K562 (cell line): ENCODE data around the gene LRRC47. TPM values are rescaled to one million over a fixed set of nuclear protein-coding genes. Genes with fewer than 3 reads are reported as not detected.

Source experiments
- ATAC-seq: fragments of 200-7000 bp; cut with Tn5 transposase; 3 replicates; pipeline ENCODE4 v1.9.1; 2020; ENCODE audit warnings: moderate library complexity
- BruUV-seq: library from RNA; stranded (reverse); fragments of 400-500 nt; replicated peaks from 2 replicates; lab custom pipeline; 2021; lab: Mats Ljungman, UMichigan
- CTCF ChIA-PET: fragments of 300-600 bp; formaldehyde crosslinking; extraction: SDS; loops from one replicate; lab custom pipeline; 2021; ENCODE audit warnings: low intra/inter-chr PET ratio; lab: Yijun Ruan, JAX
- POLR2A ChIA-PET: fragments of 300-600, 350-650 bp; sonication (Branson Sonifier 250); formaldehyde crosslinking; extraction: SDS; loops from one replicate; lab custom pipeline; 2021; ENCODE audit warnings: antibody characterized with exemption, inconsistent platforms; lab: Yijun Ruan, JAX
- DNase-seq, 4 experiments: peaks; one replicate each; pipeline versions ENCODE4 v3.0.0 to v3.0.0-alpha.2; 2011 to 2018; ENCODE audit warnings: low spot score in 3 of 4, mixed read lengths in 3 of 4; ENCODE audit errors: extremely low read depth in 1 of 4
- FAIRE-seq: peaks from 2 replicates; lab custom pipeline; 2011; peaks lifted over from hg19 to GRCh38; lab: Jason Lieb, UNC
- H2AFZ ChIP-seq: 2 replicates; pipeline ENCODE4 v1.6.0; 2011; ENCODE audit warnings: low read depth, low read length, control low read depth, inconsistent platforms
- H3K27ac ChIP-seq: fragments of 200-600 bp; 3 replicates; pipeline ENCODE4 v1.8.0; 2011; ENCODE audit warnings: low read depth, mild to moderate bottlenecking, control low read depth, inconsistent platforms, low read length, moderate library complexity, mixed read lengths; ENCODE audit errors: extremely low read depth
- H3K27me3 ChIP-seq, 2 experiments: fragments of 300-600 bp in 1 of 2; 2 replicates in 1 of 2; 3 replicates in 1 of 2; pipeline versions ENCODE4 v1.6.0 to v1.8.0; 2011; ENCODE audit warnings: inconsistent platforms in 2 of 2, low read length in 2 of 2, mild to moderate bottlenecking in 1 of 2, mixed read lengths in 1 of 2, moderate library complexity in 1 of 2; ENCODE audit not compliant: control insufficient read depth in 2 of 2, insufficient read depth in 2 of 2
- H3K36me3 ChIP-seq: fragments of 300-600 bp; 3 replicates; pipeline ENCODE4 v1.8.0; 2011; ENCODE audit warnings: mild to moderate bottlenecking, low read length, inconsistent platforms; ENCODE audit not compliant: control insufficient read depth, insufficient read depth
- H3K4me1 ChIP-seq, 2 experiments: fragments of 200-600 bp in 1 of 2; replicated peaks in 1 of 2; 2 replicates in 1 of 2; 3 replicates in 1 of 2; pipeline versions ENCODE4 v1.5.1 to v1.8.0; 2011; ENCODE audit warnings: inconsistent platforms in 2 of 2, low read length in 2 of 2, mild to moderate bottlenecking in 1 of 2, mixed read lengths in 1 of 2, moderate library complexity in 1 of 2; ENCODE audit not compliant: control insufficient read depth in 2 of 2, insufficient read depth in 2 of 2
- H3K4me2 ChIP-seq: 2 replicates; pipeline ENCODE4 v1.6.1; 2011; ENCODE audit warnings: low read length, control low read depth, inconsistent platforms, mixed read lengths; ENCODE audit not compliant: insufficient read depth
- H3K4me3 ChIP-seq: fragments of 200-600 bp; sonication (generic), shearing (Covaris generic); 2 replicates; pipeline ENCODE4 v1.5.1; 2016; ENCODE audit warnings: control low read depth, inconsistent platforms
- H3K79me2 ChIP-seq: fragments of 200-600 bp; 3 replicates; pipeline ENCODE4 v1.8.0; 2011; ENCODE audit warnings: low read length, inconsistent platforms; ENCODE audit not compliant: control insufficient read depth, insufficient read depth
- H3K9ac ChIP-seq, 2 experiments: 2 replicates each; pipeline versions ENCODE4 v1.6.0 to v1.6.1; 2011; ENCODE audit warnings: low read depth in 2 of 2, low read length in 2 of 2, control low read depth in 1 of 2, inconsistent platforms in 1 of 2, mild to moderate bottlenecking in 1 of 2, mixed read lengths in 1 of 2; ENCODE audit not compliant: insufficient read depth in 1 of 2
- H3K9me1 ChIP-seq: one replicate; pipeline ENCODE4 v1.6.0; 2011; ENCODE audit warnings: inconsistent platforms, mild to moderate bottlenecking, low read length, moderate library complexity; ENCODE audit not compliant: control insufficient read depth, insufficient read depth
- H3K9me3 ChIP-seq: replicated peaks from 2 replicates; pipeline ENCODE4 v1.5.1; 2011; ENCODE audit warnings: low read depth, low read length, inconsistent platforms; ENCODE audit not compliant: control insufficient read depth, insufficient read depth
- H4K20me1 ChIP-seq: replicated peaks from 2 replicates; pipeline ENCODE4 v1.6.1; 2011; ENCODE audit warnings: low read length, inconsistent platforms, mixed read lengths; ENCODE audit not compliant: control insufficient read depth, insufficient read depth
- ESRRA ChIP-seq: fragments of 450-650 bp; IDR thresholded peaks from 2 replicates; pipeline ENCODE4 v1.6.1; 2014; ENCODE audit warnings: low read depth, mild to moderate bottlenecking, moderate library complexity, borderline replicate concordance
- MAFK ChIP-seq: IDR thresholded peaks from 2 replicates; pipeline ENCODE4 v1.6.1; 2011; ENCODE audit warnings: low read length, improper control_type of control experiment
- PHF8 ChIP-seq: fragments of 200-600 bp; sonication (generic); IDR thresholded peaks from 2 replicates; pipeline ENCODE4 v1.6.1; 2012; ENCODE audit warnings: mixed run types, mild to moderate bottlenecking, inconsistent platforms, low read length, moderate library complexity, borderline replicate concordance
- POLR2G ChIP-seq: fragments of 200-400 bp; formaldehyde crosslinking; IDR thresholded peaks from 2 replicates; pipeline ENCODE4 v1.6.1; 2017; ENCODE audit warnings: low read depth, mild to moderate bottlenecking, antibody characterized with exemption, low read length, moderate library complexity
- WGBS: fragments of 100-300 bp; shearing (Covaris generic); methylation state at CpG from one replicate; pipeline ENCODE4 v1.1.6; 2016; ENCODE audit warnings: low coverage, mixed read lengths; ENCODE audit not compliant: insufficient coverage; ENCODE audit errors: missing lambda C conversion rate; 5-methylcytosine and 5-hydroxymethylcytosine counted together
- in situ Hi-C: fragments of 300-500 bp; cut with MboI; formaldehyde crosslinking; loops from 4 replicates; pipeline ENCODE4 v1.15.0; 2018; ENCODE audit warnings: inconsistent platforms, mixed read lengths
- intact Hi-C: fragments of 100-400 bp; cut with micrococcal nuclease; formaldehyde crosslinking; loops from 2 replicates; pipeline ENCODE4 v1.14.2; 2022
- polyA plus RNA-seq, 8 experiments: library from polyadenylated mRNA; depleted of rRNA in 4 of 8; stranded (reverse) in 5 of 8; unstranded in 3 of 8; fragments of >200 nt; fragmentation: Nextera tagmentation in 2 of 8; fragmentation: Illumina TruSeq in 1 of 8; extraction: Ambion mirVana in 2 of 8; extraction: Trizol in 1 of 8; gene quantifications; 2 replicates each; pipeline versions ENCODE4 v1.2.1 to v1.2.3, GENCODE V29; 2011 to 2014; ENCODE audit warnings: inconsistent platforms in 1 of 8, missing spikeins in 1 of 8
- small RNA-seq: library from RNA; depleted of rRNA; stranded (forward); fragments of <200 nt; gene quantifications from one replicate; pipeline ENCODE3, GENCODE V24; 2014
- total RNA-seq, 7 experiments: library from RNA; depleted of rRNA in 6 of 7; stranded (reverse); fragments of >200 nt in 6 of 7; fragmentation: Illumina TruSeq in 2 of 7; extraction: Trizol in 2 of 7; gene quantifications; 2 replicates each; pipeline versions ENCODE4 v1.2.1 to v1.2.3, GENCODE V29; 2011 to 2021; ENCODE audit warnings: low replicate concordance in 1 of 7

LRRC47 gene
- total and polyA plus RNA-seq, 9 of the 15 experiments (the other 6 are each of a cell fraction or from before 2014, with no cell fraction given), result 4.6 to 68.0 (median 35.9) TPM

- in situ Hi-C loops (no loop called here), intact Hi-C loops (no loop called here)
- Histone ChIP-seq H3K9me3 (no peaks in the 10 kb centered on the region), H3K27ac (no peak overlapping the region), H3K4me1 (peaks cover 0 to 60% of the 10 kb centered on the region in 2 experiments; a peak in 2 of 5 replicates), H3K36me3 (no peaks in the 10 kb centered on the region; the same call in 2 of the 3 replicates), H3K4me3 (no peak overlapping the region), H3K79me2 (no peaks in the 10 kb centered on the region), H4K20me1 (0 out of 2 replicates have a peak, but pooled peaks cover 4% of the 10 kb centered on the region), H3K27me3 (peaks cover 13 to 35% of the 10 kb centered on the region in 2 experiments; a peak in 4 of 5 replicates), H3K9me1 (peaks cover 3% of the 10 kb centered on the region), H2AFZ (no peak overlapping the region), H3K9ac (peak overlapping the region in 1 of 2 experiments; percentile 27; a peak in 1 of 4 replicates), H3K4me2 (no peak overlapping the region)
- POLR2A ChIA-PET, result interaction anchor here (0.7 to 1.1 kb wide), 3 partner anchors 12 to 170 kb away, joined by 3 read pairs; partner anchors contain the start of gene C1orf174
- 18% methylated on average over 31 of the region's 32 CpGs for WGBS
- BruUV-seq, result no TSS peak
- no peak for TF ChIP-seq ESRRA
- TF ChIP-seq MAFK, result no peak
- peak; percentile 30; the same call in 1 of the 2 replicates for TF ChIP-seq POLR2G
- no peak for TF ChIP-seq PHF8
- ATAC-seq, result no peak
- CTCF ChIA-PET, result no interaction called here
- FAIRE-seq, result no peak
- DNase-seq, result no peak
Measured at GRCh38 chr1:3729594-3730542, 66.4 kb downstream of the LRRC47 start.

Small RNA genes within 50 kb of the gene (small RNA-seq; reads per million reads assigned to genes)
- gene RF02197 (not detected), gene RN7SL574P (not detected)

Other genes starting within 250 kb of the LRRC47 start
Only the 7 nearest of the 9 such genes appear.
- gene WRAP73, start 146.4 kb downstream of the LRRC47 start, total RNA-seq (2014; rRNA removed), result 30.1 and 39.3 TPM in 2 replicates
- gene WRAP73, start 146.4 kb downstream of the LRRC47 start, total RNA-seq (2014; rRNA removed; fragmentation: Illumina TruSeq; extraction: Trizol), result 11.0 and 14.7 TPM in 2 replicates
- gene WRAP73, start 146.4 kb downstream of the LRRC47 start, total RNA-seq (2015; rRNA removed; fragmentation: Illumina TruSeq; extraction: Trizol), result 21.3 and 22.1 TPM in 2 replicates
- 30.9 and 34.7 TPM in 2 replicates for gene WRAP73, start 146.4 kb downstream of the LRRC47 start, total RNA-seq (2021)
- gene WRAP73, start 146.4 kb downstream of the LRRC47 start, polyA plus RNA-seq (2011; rRNA removed), result 47.1 and 54.8 TPM in 2 replicates
- 32.5 and 40.4 TPM in 2 replicates for gene WRAP73, start 146.4 kb downstream of the LRRC47 start, polyA plus RNA-seq (2014; fragmentation: Illumina TruSeq; extraction: Trizol)
- 1 to 10 TPM; 4.3 to 4.7 TPM for gene WRAP73, start 146.4 kb downstream of the LRRC47 start, polyA plus RNA-seq (2014; fragmentation: Nextera tagmentation; extraction: Ambion mirVana)
- 51.8 and 55.9 TPM in 2 replicates for gene WRAP73, start 146.4 kb downstream of the LRRC47 start, polyA plus RNA-seq (2014; rRNA removed)
- 0.49 and 0.50 TPM in 2 replicates for gene TP73, start 144.0 kb downstream of the LRRC47 start, total RNA-seq (2014; rRNA removed)
- 0.07 and 0.10 TPM in 2 replicates for gene TP73, start 144.0 kb downstream of the LRRC47 start, total RNA-seq (2014; rRNA removed; fragmentation: Illumina TruSeq; extraction: Trizol)
- gene TP73, start 144.0 kb downstream of the LRRC47 start, total RNA-seq (2015; rRNA removed; fragmentation: Illumina TruSeq; extraction: Trizol), result 0.40 and 0.41 TPM in 2 replicates
- 1.3 and 1.6 TPM in 2 replicates for gene TP73, start 144.0 kb downstream of the LRRC47 start, total RNA-seq (2021)
- 0.72 and 1.1 TPM in 2 replicates for gene TP73, start 144.0 kb downstream of the LRRC47 start, polyA plus RNA-seq (2011; rRNA removed)
- 0.12 and 0.73 TPM in 2 replicates for gene TP73, start 144.0 kb downstream of the LRRC47 start, polyA plus RNA-seq (2014; fragmentation: Illumina TruSeq; extraction: Trizol)
- gene TP73, start 144.0 kb downstream of the LRRC47 start, polyA plus RNA-seq (2014; fragmentation: Nextera tagmentation; extraction: Ambion mirVana), result not detected
- 0.38 and 1.1 TPM in 2 replicates for gene TP73, start 144.0 kb downstream of the LRRC47 start, polyA plus RNA-seq (2014; rRNA removed)
- not detected in 2 replicates for gene CCDC27, start 44.0 kb downstream of the LRRC47 start, total RNA-seq (2014; rRNA removed)
- 0.04 TPM in 1 of 2 replicates, not detected in the other for gene CCDC27, start 44.0 kb downstream of the LRRC47 start, total RNA-seq (2014; rRNA removed; fragmentation: Illumina TruSeq; extraction: Trizol)
- gene CCDC27, start 44.0 kb downstream of the LRRC47 start, total RNA-seq (2015; rRNA removed; fragmentation: Illumina TruSeq; extraction: Trizol), result not detected in 2 replicates
- gene CCDC27, start 44.0 kb downstream of the LRRC47 start, total RNA-seq (2021), result not detected in 2 replicates
- not detected in 2 replicates for gene CCDC27, start 44.0 kb downstream of the LRRC47 start, polyA plus RNA-seq (2011; rRNA removed)
- not detected in 2 replicates for gene CCDC27, start 44.0 kb downstream of the LRRC47 start, polyA plus RNA-seq (2014; fragmentation: Illumina TruSeq; extraction: Trizol)
- under 1 TPM in 1 of 2 experiments, not detected in 1; 0.01 TPM for gene CCDC27, start 44.0 kb downstream of the LRRC47 start, polyA plus RNA-seq (2014; fragmentation: Nextera tagmentation; extraction: Ambion mirVana)
- gene CCDC27, start 44.0 kb downstream of the LRRC47 start, polyA plus RNA-seq (2014; rRNA removed), result not detected in 2 replicates
- gene SMIM1, start 23.7 kb downstream of the LRRC47 start, total RNA-seq (2014; rRNA removed), result 85.6 and 123 TPM in 2 replicates
- 1.8 and 2.3 TPM in 2 replicates for gene SMIM1, start 23.7 kb downstream of the LRRC47 start, total RNA-seq (2014; rRNA removed; fragmentation: Illumina TruSeq; extraction: Trizol)
- 31.5 and 44.3 TPM in 2 replicates for gene SMIM1, start 23.7 kb downstream of the LRRC47 start, total RNA-seq (2015; rRNA removed; fragmentation: Illumina TruSeq; extraction: Trizol)
- gene SMIM1, start 23.7 kb downstream of the LRRC47 start, total RNA-seq (2021), result 125 and 150 TPM in 2 replicates
- 9.2 and 18.1 TPM in 2 replicates for gene SMIM1, start 23.7 kb downstream of the LRRC47 start, polyA plus RNA-seq (2011; rRNA removed)
- gene SMIM1, start 23.7 kb downstream of the LRRC47 start, polyA plus RNA-seq (2014; fragmentation: Illumina TruSeq; extraction: Trizol), result 5.0 and 24.5 TPM in 2 replicates
- gene SMIM1, start 23.7 kb downstream of the LRRC47 start, polyA plus RNA-seq (2014; fragmentation: Nextera tagmentation; extraction: Ambion mirVana), result 10 to 100 TPM; 11.1 to 24.3 TPM
- gene SMIM1, start 23.7 kb downstream of the LRRC47 start, polyA plus RNA-seq (2014; rRNA removed), result 60.6 and 93.3 TPM in 2 replicates
- 42.7 and 54.9 TPM in 2 replicates for gene CEP104, start 60.7 kb upstream of the LRRC47 start, total RNA-seq (2014; rRNA removed)
- gene CEP104, start 60.7 kb upstream of the LRRC47 start, total RNA-seq (2014; rRNA removed; fragmentation: Illumina TruSeq; extraction: Trizol), result 22.3 and 31.9 TPM in 2 replicates
- 23.7 and 25.0 TPM in 2 replicates for gene CEP104, start 60.7 kb upstream of the LRRC47 start, total RNA-seq (2015; rRNA removed; fragmentation: Illumina TruSeq; extraction: Trizol)
- gene CEP104, start 60.7 kb upstream of the LRRC47 start, total RNA-seq (2021), result 63.4 and 77.7 TPM in 2 replicates
- gene CEP104, start 60.7 kb upstream of the LRRC47 start, polyA plus RNA-seq (2011; rRNA removed), result 42.6 and 45.1 TPM in 2 replicates
- 44.1 and 53.6 TPM in 2 replicates for gene CEP104, start 60.7 kb upstream of the LRRC47 start, polyA plus RNA-seq (2014; fragmentation: Illumina TruSeq; extraction: Trizol)
- 10 to 100 TPM; 11.2 to 13.4 TPM for gene CEP104, start 60.7 kb upstream of the LRRC47 start, polyA plus RNA-seq (2014; fragmentation: Nextera tagmentation; extraction: Ambion mirVana)
- gene CEP104, start 60.7 kb upstream of the LRRC47 start, polyA plus RNA-seq (2014; rRNA removed), result 30.4 and 43.1 TPM in 2 replicates
- 10.0 and 15.1 TPM in 2 replicates for gene DFFB, start 61.0 kb upstream of the LRRC47 start, total RNA-seq (2014; rRNA removed)
- gene DFFB, start 61.0 kb upstream of the LRRC47 start, total RNA-seq (2014; rRNA removed; fragmentation: Illumina TruSeq; extraction: Trizol), result 8.3 and 11.2 TPM in 2 replicates
- 11.4 and 11.5 TPM in 2 replicates for gene DFFB, start 61.0 kb upstream of the LRRC47 start, total RNA-seq (2015; rRNA removed; fragmentation: Illumina TruSeq; extraction: Trizol)
- gene DFFB, start 61.0 kb upstream of the LRRC47 start, total RNA-seq (2021), result 12.7 and 15.0 TPM in 2 replicates
- gene DFFB, start 61.0 kb upstream of the LRRC47 start, polyA plus RNA-seq (2011; rRNA removed), result 13.5 and 14.3 TPM in 2 replicates
- 10.9 and 12.7 TPM in 2 replicates for gene DFFB, start 61.0 kb upstream of the LRRC47 start, polyA plus RNA-seq (2014; fragmentation: Illumina TruSeq; extraction: Trizol)
- gene DFFB, start 61.0 kb upstream of the LRRC47 start, polyA plus RNA-seq (2014; fragmentation: Nextera tagmentation; extraction: Ambion mirVana), result 1 to 10 TPM; 2.3 to 6.6 TPM
- gene DFFB, start 61.0 kb upstream of the LRRC47 start, polyA plus RNA-seq (2014; rRNA removed), result 15.8 and 20.0 TPM in 2 replicates
- 41.6 and 58.8 TPM in 2 replicates for gene C1orf174, start 103.8 kb upstream of the LRRC47 start, total RNA-seq (2014; rRNA removed)
- gene C1orf174, start 103.8 kb upstream of the LRRC47 start, total RNA-seq (2014; rRNA removed; fragmentation: Illumina TruSeq; extraction: Trizol), result 37.8 and 46.3 TPM in 2 replicates
- gene C1orf174, start 103.8 kb upstream of the LRRC47 start, total RNA-seq (2015; rRNA removed; fragmentation: Illumina TruSeq; extraction: Trizol), result 51.0 and 55.6 TPM in 2 replicates
- gene C1orf174, start 103.8 kb upstream of the LRRC47 start, total RNA-seq (2021), result 38.5 and 40.8 TPM in 2 replicates
- gene C1orf174, start 103.8 kb upstream of the LRRC47 start, polyA plus RNA-seq (2011; rRNA removed), result 45.4 and 50.7 TPM in 2 replicates
- gene C1orf174, start 103.8 kb upstream of the LRRC47 start, polyA plus RNA-seq (2014; fragmentation: Illumina TruSeq; extraction: Trizol), result 48.5 and 64.9 TPM in 2 replicates
- gene C1orf174, start 103.8 kb upstream of the LRRC47 start, polyA plus RNA-seq (2014; fragmentation: Nextera tagmentation; extraction: Ambion mirVana), result 10 to 100 TPM; 42.0 to 50.2 TPM
- gene C1orf174, start 103.8 kb upstream of the LRRC47 start, polyA plus RNA-seq (2014; rRNA removed), result 43.0 and 54.5 TPM in 2 replicates